ENCODE results near the gene AURKAIP1.

DNA sequence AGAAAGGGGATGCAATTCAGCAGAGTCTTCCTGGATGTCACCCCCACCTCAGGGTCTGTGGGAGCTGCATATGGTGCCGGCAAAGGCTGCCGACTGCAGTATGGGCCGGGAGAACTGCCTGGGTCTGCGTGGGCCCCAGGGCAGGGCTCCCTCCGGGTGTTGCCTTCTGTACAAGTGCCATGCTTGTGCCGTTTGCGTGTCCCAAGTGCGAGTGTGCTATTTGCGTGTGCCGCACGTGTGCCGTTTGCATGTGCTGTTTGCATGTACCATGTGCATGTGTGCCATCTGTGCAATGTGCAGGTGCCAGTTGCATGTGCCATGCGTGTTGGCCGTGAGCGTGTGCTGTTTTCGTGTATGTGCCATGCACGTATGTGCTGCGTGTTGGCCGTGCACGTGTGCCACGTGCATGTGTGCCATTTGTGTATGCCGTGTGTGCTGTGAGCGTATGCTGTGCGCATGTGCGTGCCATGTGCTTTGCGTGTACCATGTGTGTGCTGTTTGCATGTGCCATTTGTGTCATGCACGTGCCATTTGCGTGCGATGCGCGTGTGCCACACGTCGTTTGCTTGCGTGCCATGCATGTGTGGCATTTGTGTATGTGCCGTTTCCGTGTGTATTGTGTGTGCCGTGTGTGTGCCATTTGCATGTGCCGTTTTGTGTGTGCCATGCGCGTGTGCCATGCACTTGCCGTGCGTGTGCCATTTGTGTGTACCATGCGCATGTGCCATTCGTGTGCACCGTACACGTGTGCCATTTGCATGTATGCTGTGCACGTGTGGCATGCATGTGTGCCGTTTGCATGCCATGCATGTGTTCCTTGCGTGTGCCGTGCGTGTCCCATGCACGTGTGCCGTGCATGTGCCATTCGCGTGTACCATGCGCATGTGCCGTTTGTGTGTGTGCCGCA is 45.5 kb downstream of the AURKAIP1 start:
- TF ChIP-seq, protein P1, sequence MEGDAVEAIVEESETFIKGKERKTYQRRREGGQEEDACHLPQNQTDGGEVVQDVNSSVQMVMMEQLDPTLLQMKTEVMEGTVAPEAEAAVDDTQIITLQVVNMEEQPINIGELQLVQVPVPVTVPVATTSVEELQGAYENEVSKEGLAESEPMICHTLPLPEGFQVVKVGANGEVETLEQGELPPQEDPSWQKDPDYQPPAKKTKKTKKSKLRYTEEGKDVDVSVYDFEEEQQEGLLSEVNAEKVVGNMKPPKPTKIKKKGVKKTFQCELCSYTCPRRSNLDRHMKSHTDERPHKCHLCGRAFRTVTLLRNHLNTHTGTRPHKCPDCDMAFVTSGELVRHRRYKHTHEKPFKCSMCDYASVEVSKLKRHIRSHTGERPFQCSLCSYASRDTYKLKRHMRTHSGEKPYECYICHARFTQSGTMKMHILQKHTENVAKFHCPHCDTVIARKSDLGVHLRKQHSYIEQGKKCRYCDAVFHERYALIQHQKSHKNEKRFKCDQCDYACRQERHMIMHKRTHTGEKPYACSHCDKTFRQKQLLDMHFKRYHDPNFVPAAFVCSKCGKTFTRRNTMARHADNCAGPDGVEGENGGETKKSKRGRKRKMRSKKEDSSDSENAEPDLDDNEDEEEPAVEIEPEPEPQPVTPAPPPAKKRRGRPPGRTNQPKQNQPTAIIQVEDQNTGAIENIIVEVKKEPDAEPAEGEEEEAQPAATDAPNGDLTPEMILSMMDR (IDR thresholded peaks at IDR 0.05; ENCODE audit: low read depth, low read length): no peak
- no peak for TF ChIP-seq POLR2A (IDR thresholded peaks at IDR 0.05; ENCODE audit: extremely low read depth, insufficient read length)

Measured in NB4 (cell line).